ENCODE data around the gene NUP35.

DNA sequence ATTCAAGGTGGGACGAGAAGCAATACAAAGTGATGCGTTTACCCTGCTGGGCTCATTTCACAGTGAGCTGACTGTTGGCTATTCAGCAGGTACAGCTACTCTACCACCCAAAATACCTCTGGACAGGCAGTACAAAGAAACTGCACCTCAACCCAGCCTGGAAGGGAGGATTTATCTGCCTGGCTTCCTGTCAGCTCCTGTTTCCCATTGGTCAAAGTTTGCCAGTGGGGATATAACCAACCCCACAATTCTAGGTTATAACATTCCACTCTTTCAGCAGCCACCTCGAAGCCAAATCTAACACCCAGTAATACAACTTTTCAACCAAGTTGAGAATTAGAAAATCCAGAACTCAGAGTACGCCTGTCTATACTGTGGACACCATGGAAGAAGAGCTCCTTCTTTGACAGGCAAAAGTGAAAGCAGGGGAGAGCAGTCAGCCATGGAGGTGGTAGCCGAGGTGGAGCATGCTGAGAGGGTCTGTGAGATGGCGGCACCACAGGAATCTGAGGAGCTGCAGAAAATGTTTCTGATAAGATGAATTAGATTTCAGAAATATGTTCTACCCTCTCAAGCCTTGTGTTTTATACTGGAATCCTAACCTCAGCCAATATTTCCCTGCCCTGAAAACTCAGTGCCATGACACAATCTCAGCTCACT, 34.9 kb upstream of the NUP35 start:
- TF ChIP-seq, protein P1, sequence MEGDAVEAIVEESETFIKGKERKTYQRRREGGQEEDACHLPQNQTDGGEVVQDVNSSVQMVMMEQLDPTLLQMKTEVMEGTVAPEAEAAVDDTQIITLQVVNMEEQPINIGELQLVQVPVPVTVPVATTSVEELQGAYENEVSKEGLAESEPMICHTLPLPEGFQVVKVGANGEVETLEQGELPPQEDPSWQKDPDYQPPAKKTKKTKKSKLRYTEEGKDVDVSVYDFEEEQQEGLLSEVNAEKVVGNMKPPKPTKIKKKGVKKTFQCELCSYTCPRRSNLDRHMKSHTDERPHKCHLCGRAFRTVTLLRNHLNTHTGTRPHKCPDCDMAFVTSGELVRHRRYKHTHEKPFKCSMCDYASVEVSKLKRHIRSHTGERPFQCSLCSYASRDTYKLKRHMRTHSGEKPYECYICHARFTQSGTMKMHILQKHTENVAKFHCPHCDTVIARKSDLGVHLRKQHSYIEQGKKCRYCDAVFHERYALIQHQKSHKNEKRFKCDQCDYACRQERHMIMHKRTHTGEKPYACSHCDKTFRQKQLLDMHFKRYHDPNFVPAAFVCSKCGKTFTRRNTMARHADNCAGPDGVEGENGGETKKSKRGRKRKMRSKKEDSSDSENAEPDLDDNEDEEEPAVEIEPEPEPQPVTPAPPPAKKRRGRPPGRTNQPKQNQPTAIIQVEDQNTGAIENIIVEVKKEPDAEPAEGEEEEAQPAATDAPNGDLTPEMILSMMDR (IDR thresholded peaks at IDR 0.05; ENCODE audit: poor library complexity) = no peak
- TF ChIP-seq EZH2 (IDR thresholded peaks at IDR 0.05; ENCODE audit: borderline replicate concordance) (no peak), EZH2phosphoT487 (IDR thresholded peaks at IDR 0.05; ENCODE audit: low read depth, severe bottlenecking, unreplicated experiment) (no peak)

Measured in hepatocyte (in vitro differentiated cells).